MM.1S (cell line): Measurements from ENCODE around the gene PARP16.

Source experiments
- DNase-seq: peaks from one replicate; pipeline ENCODE4 v3.0.0-alpha.2; 2015
- H2AFZ ChIP-seq: fragments of 300-600 bp; sonication (generic); 2 replicates; pipeline ENCODE4 v1.6.0; 2016; ENCODE audit warnings: antibody characterized with exemption, low read length
- H3F3A ChIP-seq: fragments of 300-600 bp; sonication (generic); 2 replicates; pipeline ENCODE4 v1.6.1; 2016; ENCODE audit warnings: mild to moderate bottlenecking, antibody characterized with exemption, low read length, moderate library complexity, mixed read lengths; ENCODE audit not compliant: insufficient read depth
- H3K27ac ChIP-seq: fragments of 300-600 bp; sonication (generic); 2 replicates; pipeline ENCODE4 v1.5.1; 2016; ENCODE audit warnings: mild to moderate bottlenecking, low read length
- H3K27me3 ChIP-seq: fragments of 300-600 bp; sonication (generic); replicated peaks from 2 replicates; pipeline ENCODE4 v1.6.0; 2016; ENCODE audit warnings: low read length; ENCODE audit not compliant: insufficient read depth
- H3K36me3 ChIP-seq: fragments of 300-600 bp; sonication (generic); replicated peaks from 2 replicates; pipeline ENCODE4 v1.6.1; 2016; ENCODE audit warnings: mild to moderate bottlenecking, low read length, mixed read lengths; ENCODE audit not compliant: insufficient read depth
- H3K4me1 ChIP-seq: fragments of 300-600 bp; sonication (generic); 2 replicates; pipeline ENCODE4 v1.6.1; 2016; ENCODE audit warnings: low read length, mixed read lengths
- H3K4me2 ChIP-seq: fragments of 300-600 bp; sonication (generic); 2 replicates; pipeline ENCODE4 v1.6.0; 2016; ENCODE audit warnings: low read depth, low read length
- H3K4me3 ChIP-seq: fragments of 300-600 bp; sonication (generic); 2 replicates; pipeline ENCODE4 v1.5.1; 2016; ENCODE audit warnings: low read length, mixed read lengths
- H3K79me2 ChIP-seq: fragments of 300-600 bp; sonication (generic); 2 replicates; pipeline ENCODE4 v1.6.1; 2016; ENCODE audit warnings: mixed run types, low read length, mixed read lengths
- H3K9ac ChIP-seq: fragments of 300-600 bp; sonication (generic); 2 replicates; pipeline ENCODE4 v1.6.1; 2016; ENCODE audit warnings: low read length, mixed read lengths
- H3K9me2 ChIP-seq: fragments of 300-600 bp; sonication (generic); replicated peaks from 2 replicates; pipeline ENCODE4 v1.6.1; 2016; ENCODE audit warnings: mild to moderate bottlenecking, low read length, mixed read lengths; ENCODE audit not compliant: insufficient read depth
- H3K9me3 ChIP-seq: fragments of 300-600 bp; sonication (generic); replicated peaks from 2 replicates; pipeline ENCODE4 v1.6.1; 2016; ENCODE audit warnings: mild to moderate bottlenecking, low read length, mixed read lengths; ENCODE audit not compliant: insufficient read depth
- H4K20me1 ChIP-seq: fragments of 300-600 bp; sonication (generic); 2 replicates; pipeline ENCODE4 v1.6.1; 2016; ENCODE audit warnings: mild to moderate bottlenecking, low read length, moderate library complexity, mixed read lengths; ENCODE audit not compliant: insufficient read depth
- EZH2 ChIP-seq: fragments of 300-600 bp; sonication (generic); optimal IDR thresholded peaks from 2 replicates; pipeline ENCODE3; 2017; ENCODE audit warnings: low read depth, mild to moderate bottlenecking, antibody characterized with exemption, low read length, mixed read lengths
- EZH2phosphoT487 ChIP-seq: fragments of 300-600 bp; sonication (generic); IDR thresholded peaks from 2 replicates; pipeline ENCODE4 v1.6.1; 2018; ENCODE audit warnings: antibody characterized with exemption, low read length
- TF ChIP-seq, protein P1 (sequence below): fragments of 300-600 bp; sonication (generic); IDR thresholded peaks from 2 replicates; pipeline ENCODE4 v1.5.1; 2016; ENCODE audit warnings: antibody characterized with exemption, low read length, mixed read lengths

The PARP16 gene

GRCh38 chr15:65258375-65259262 is 28.1 kb downstream of the PARP16 start:
- no peak for DNase-seq
- Histone ChIP-seq H3K4me1 (no peaks in the 10 kb centered on the region), H3K27ac (no peak overlapping the region), H3K9me3 (no peaks in the 10 kb centered on the region), H4K20me1 (no peaks in the 10 kb centered on the region), H3K9me2 (no peaks in the 10 kb centered on the region), H3K4me3 (no peak overlapping the region), H3K9ac (no peak overlapping the region), H3F3A (no peaks in the 10 kb centered on the region), H2AFZ (no peak overlapping the region), H3K36me3 (no peaks in the 10 kb centered on the region), H3K4me2 (no peak overlapping the region), H3K27me3 (no peaks in the 10 kb centered on the region), H3K79me2 (no peaks in the 10 kb centered on the region)
- no peak for TF ChIP-seq EZH2phosphoT487
- TF ChIP-seq, protein P1, sequence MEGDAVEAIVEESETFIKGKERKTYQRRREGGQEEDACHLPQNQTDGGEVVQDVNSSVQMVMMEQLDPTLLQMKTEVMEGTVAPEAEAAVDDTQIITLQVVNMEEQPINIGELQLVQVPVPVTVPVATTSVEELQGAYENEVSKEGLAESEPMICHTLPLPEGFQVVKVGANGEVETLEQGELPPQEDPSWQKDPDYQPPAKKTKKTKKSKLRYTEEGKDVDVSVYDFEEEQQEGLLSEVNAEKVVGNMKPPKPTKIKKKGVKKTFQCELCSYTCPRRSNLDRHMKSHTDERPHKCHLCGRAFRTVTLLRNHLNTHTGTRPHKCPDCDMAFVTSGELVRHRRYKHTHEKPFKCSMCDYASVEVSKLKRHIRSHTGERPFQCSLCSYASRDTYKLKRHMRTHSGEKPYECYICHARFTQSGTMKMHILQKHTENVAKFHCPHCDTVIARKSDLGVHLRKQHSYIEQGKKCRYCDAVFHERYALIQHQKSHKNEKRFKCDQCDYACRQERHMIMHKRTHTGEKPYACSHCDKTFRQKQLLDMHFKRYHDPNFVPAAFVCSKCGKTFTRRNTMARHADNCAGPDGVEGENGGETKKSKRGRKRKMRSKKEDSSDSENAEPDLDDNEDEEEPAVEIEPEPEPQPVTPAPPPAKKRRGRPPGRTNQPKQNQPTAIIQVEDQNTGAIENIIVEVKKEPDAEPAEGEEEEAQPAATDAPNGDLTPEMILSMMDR, result no peak
- TF ChIP-seq EZH2, result no peak

- DNase-seq, result no peak
- H3K79me2 ChIP-seq, result no peaks in the 10 kb centered on the region
- H3K27me3 ChIP-seq, result no peaks in the 10 kb centered on the region
- H3K4me3 ChIP-seq, result no peak overlapping the region
- no peak overlapping the region for H2AFZ ChIP-seq
- no peak overlapping the region for H3K4me2 ChIP-seq
- H3K9ac ChIP-seq, result no peak overlapping the region
- TF ChIP-seq EZH2, result no peak
- H3K27ac ChIP-seq, result no peak overlapping the region
- H3K36me3 ChIP-seq, result no peaks in the 10 kb centered on the region
- no peaks in the 10 kb centered on the region for H3K9me3 ChIP-seq
- H3F3A ChIP-seq, result no peaks in the 10 kb centered on the region
- no peaks in the 10 kb centered on the region for H4K20me1 ChIP-seq
- H3K4me1 ChIP-seq, result no peaks in the 10 kb centered on the region
- H3K9me2 ChIP-seq, result no peaks in the 10 kb centered on the region
Measured at GRCh38 chr15:65255486-65256140, 31.1 kb downstream of the PARP16 start.

GRCh38 chr15:65254758-65255157 is 31.9 kb downstream of the PARP16 start:
- Histone ChIP-seq H3K9me3 (no peaks in the 10 kb centered on the region), H3K4me3 (no peak overlapping the region), H3K9ac (no peak overlapping the region), H3K27me3 (no peaks in the 10 kb centered on the region), H2AFZ (no peak overlapping the region), H3K4me1 (no peaks in the 10 kb centered on the region), H3K36me3 (no peaks in the 10 kb centered on the region), H3K4me2 (no peak overlapping the region), H3K9me2 (no peaks in the 10 kb centered on the region), H3F3A (no peaks in the 10 kb centered on the region), H3K27ac (no peak overlapping the region), H4K20me1 (no peaks in the 10 kb centered on the region), H3K79me2 (no peaks in the 10 kb centered on the region)
- TF ChIP-seq EZH2phosphoT487 (no peak), EZH2 (no peak)
- TF ChIP-seq, protein P1, result no peak
- DNase-seq, result no peak

GRCh38 chr15:65254356-65254755 is 32.3 kb downstream of the PARP16 start:
- H2AFZ ChIP-seq, result no peak overlapping the region
- no peak overlapping the region for H3K4me3 ChIP-seq
- no peak for DNase-seq

More at GRCh38 chr15:65254356-65254755, 32.3 kb downstream of the PARP16 start:
- no peaks in the 10 kb centered on the region for H3K79me2 ChIP-seq
- no peak overlapping the region for H3K9ac ChIP-seq
- no peaks in the 10 kb centered on the region for H3K9me3 ChIP-seq
- no peaks in the 10 kb centered on the region for H3K4me1 ChIP-seq
- H3K27ac ChIP-seq, result no peak overlapping the region
- no peaks in the 10 kb centered on the region for H3K9me2 ChIP-seq
- no peak for TF ChIP-seq EZH2phosphoT487
- no peak for TF ChIP-seq EZH2
- TF ChIP-seq, protein P1, result no peak
- H3F3A ChIP-seq, result no peaks in the 10 kb centered on the region
- H3K36me3 ChIP-seq, result no peaks in the 10 kb centered on the region
- no peaks in the 10 kb centered on the region for H4K20me1 ChIP-seq
- no peak overlapping the region for H3K4me2 ChIP-seq
- H3K27me3 ChIP-seq, result no peaks in the 10 kb centered on the region
